HepG2 (cell line): ENCODE results near the gene CFAP70. TPM values are rescaled to one million over a fixed set of nuclear protein-coding genes. Genes with fewer than 3 reads are reported as not detected.

Source experiments
- KAT8 ChIP-seq: IDR thresholded peaks from 2 replicates; pipeline ENCODE4 v1.6.1; 2016; ENCODE audit warnings: missing genetic modification reagents, missing compliant biosample characterization
- MTF2 ChIP-seq: sonication (generic); formaldehyde crosslinking; IDR thresholded peaks from 2 replicates; pipeline ENCODE4 v1.5.0; 2020; ENCODE audit warnings: missing genetic modification reagents, borderline replicate concordance
- NAIF1 ChIP-seq: sonication (generic); formaldehyde crosslinking; IDR thresholded peaks from 2 replicates; pipeline ENCODE4 v1.5.0; 2020; ENCODE audit warnings: mild to moderate bottlenecking, missing genetic modification reagents, borderline replicate concordance
- NFKB2 ChIP-seq: sonication (generic); formaldehyde crosslinking; IDR thresholded peaks from 2 replicates; pipeline ENCODE4 v1.4.0; 2020; ENCODE audit warnings: missing genetic modification reagents, borderline replicate concordance
- NR1H2 ChIP-seq: sonication (generic); formaldehyde crosslinking; IDR thresholded peaks from 2 replicates; pipeline ENCODE4 v1.8.1; 2022; ENCODE audit warnings: low read depth, missing genetic modification reagents, borderline replicate concordance
- PITX1 ChIP-seq: sonication (generic); formaldehyde crosslinking; IDR thresholded peaks from 2 replicates; pipeline ENCODE4 v1.5.1; 2020; ENCODE audit warnings: mild to moderate bottlenecking, missing genetic modification reagents
- RNF2 ChIP-seq: fragments of 450-650 bp; conservative IDR thresholded peaks from 2 replicates; pipeline ENCODE4 v1.6.1; 2016; ENCODE audit warnings: low read depth
- SALL2 ChIP-seq: sonication (generic); formaldehyde crosslinking; IDR thresholded peaks from 2 replicates; pipeline ENCODE4 v1.8.1; 2023; ENCODE audit warnings: mild to moderate bottlenecking, missing genetic modification reagents, inconsistent platforms
- SMAD3 ChIP-seq: sonication (generic); formaldehyde crosslinking; IDR thresholded peaks from 2 replicates; pipeline ENCODE4 v1.4.0; 2020; ENCODE audit warnings: missing genetic modification reagents
- SOX13 ChIP-seq, 3 experiments: fragments of 450-650 bp in 1 of 3; sonication (generic) in 1 of 3; formaldehyde crosslinking in 1 of 3; IDR thresholded peaks in 2 of 3; conservative IDR thresholded peaks in 1 of 3; 2 replicates each; pipeline versions ENCODE4 v1.5.0 to v1.6.1; 2016 to 2020; ENCODE audit warnings: antibody characterized with exemption in 1 of 3, mild to moderate bottlenecking in 1 of 3, missing compliant biosample characterization in 1 of 3, missing genetic modification reagents in 1 of 3, moderate library complexity in 1 of 3
- WIZ ChIP-seq: sonication (generic); formaldehyde crosslinking; IDR thresholded peaks from 2 replicates; pipeline ENCODE4 v1.5.1; 2020; ENCODE audit warnings: mild to moderate bottlenecking, missing genetic modification reagents
- ZNF234 ChIP-seq: sonication (generic); formaldehyde crosslinking; conservative IDR thresholded peaks from 2 replicates; pipeline ENCODE4 v1.5.1; 2020; ENCODE audit warnings: mild to moderate bottlenecking, missing genetic modification reagents
- polyA plus RNA-seq, 8 experiments: library from polyadenylated mRNA; depleted of rRNA in 3 of 8; stranded (reverse) in 7 of 8; unstranded in 1 of 8; fragments of >200 nt; fragmentation: Illumina TruSeq in 4 of 8; extraction: Trizol in 4 of 8; gene quantifications; 2 replicates each; pipeline versions ENCODE4 v1.2.1 to v1.2.3, GENCODE V29; 2011 to 2016; ENCODE audit warnings: low read depth in 4 of 8, missing spikeins in 1 of 8, mixed read lengths in 1 of 8; ENCODE audit not compliant: insufficient read depth in 1 of 8
- total RNA-seq, 5 experiments: library from RNA; depleted of rRNA; stranded (reverse); fragments of >200 nt; fragmentation: Illumina TruSeq; extraction: Trizol; gene quantifications; 2 replicates each; pipeline ENCODE4 v1.2.3, GENCODE V29; 2016; ENCODE audit warnings: low read depth in 1 of 5
- TF ChIP-seq, protein P1 (sequence below): sonication (generic); formaldehyde crosslinking; IDR thresholded peaks from 2 replicates; pipeline ENCODE4 v1.8.0; 2022; ENCODE audit warnings: missing genetic modification reagents, mild to moderate bottlenecking, borderline replicate concordance
- TF ChIP-seq, protein P2 (sequence below): sonication (generic); formaldehyde crosslinking; IDR thresholded peaks from 2 replicates; pipeline ENCODE4 v1.8.0; 2022; ENCODE audit warnings: mild to moderate bottlenecking, missing genetic modification reagents, moderate library complexity
- TF ChIP-seq, protein P3 (sequence below), 2 experiments: sonication (generic) in 1 of 2; formaldehyde crosslinking in 1 of 2; IDR thresholded peaks; 2 replicates each; pipeline versions ENCODE4 v1.6.1 to v1.9.0; 2014 to 2022; ENCODE audit warnings: antibody characterized with exemption in 1 of 2, borderline replicate concordance in 1 of 2, inconsistent platforms in 1 of 2, low read depth in 1 of 2, missing genetic modification reagents in 1 of 2
- TF ChIP-seq, protein P4 (sequence below): IDR thresholded peaks from 2 replicates; pipeline ENCODE4 v1.6.1; 2012; ENCODE audit warnings: low read length, improper control_type of control experiment

The CFAP70 gene
- total and polyA plus RNA-seq, 2 of the 13 experiments (the other 11 are each of a cell fraction or from before 2014, with no cell fraction given) = 0.27 to 0.38 TPM

DNA sequence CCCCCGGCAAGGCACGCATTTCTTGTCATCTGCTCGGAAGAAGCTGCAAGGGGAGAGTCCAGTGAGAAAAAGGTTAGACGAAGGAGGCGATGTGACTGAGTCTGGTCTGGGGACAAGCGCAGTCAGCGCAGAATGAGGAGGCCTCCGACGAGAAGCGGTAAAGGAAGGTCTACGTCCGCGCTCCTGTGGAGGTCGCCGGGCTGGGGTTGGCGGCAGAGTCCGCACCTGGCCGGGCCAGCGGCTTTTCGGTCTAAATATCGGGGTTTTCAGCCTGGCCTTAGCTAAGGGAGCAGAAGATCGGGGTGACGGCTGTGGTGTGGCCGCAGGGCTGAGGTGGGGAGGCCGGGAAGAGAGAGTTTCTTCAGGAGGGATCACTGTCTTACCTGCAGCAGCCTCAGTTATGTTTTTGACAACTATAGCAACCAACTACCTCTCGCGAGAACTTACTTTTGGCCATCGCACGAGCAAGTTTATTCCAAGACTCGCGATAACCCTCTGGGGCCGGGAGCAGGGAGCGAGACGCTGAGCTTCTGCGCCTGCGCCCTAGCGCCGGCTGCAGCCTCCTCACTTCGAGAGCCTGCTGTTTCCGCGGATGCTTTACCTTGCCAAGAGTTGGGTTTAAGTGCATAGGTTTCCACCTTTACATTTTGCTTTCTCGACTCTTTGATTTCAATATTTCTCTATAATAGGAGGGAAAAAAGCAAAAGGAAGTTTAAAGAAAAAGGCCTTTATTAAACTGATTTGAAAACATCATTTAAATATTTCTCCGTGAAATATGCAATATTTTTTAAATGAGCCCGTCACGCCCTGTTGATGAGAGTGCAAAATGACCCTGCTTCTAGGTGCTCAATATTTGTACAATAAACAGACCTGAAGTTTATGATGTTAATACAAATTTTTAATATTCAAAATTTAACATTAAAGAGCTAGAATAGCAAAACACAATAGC, at the start of gene CFAP70 (continued):
- TF ChIP-seq, protein P1, sequence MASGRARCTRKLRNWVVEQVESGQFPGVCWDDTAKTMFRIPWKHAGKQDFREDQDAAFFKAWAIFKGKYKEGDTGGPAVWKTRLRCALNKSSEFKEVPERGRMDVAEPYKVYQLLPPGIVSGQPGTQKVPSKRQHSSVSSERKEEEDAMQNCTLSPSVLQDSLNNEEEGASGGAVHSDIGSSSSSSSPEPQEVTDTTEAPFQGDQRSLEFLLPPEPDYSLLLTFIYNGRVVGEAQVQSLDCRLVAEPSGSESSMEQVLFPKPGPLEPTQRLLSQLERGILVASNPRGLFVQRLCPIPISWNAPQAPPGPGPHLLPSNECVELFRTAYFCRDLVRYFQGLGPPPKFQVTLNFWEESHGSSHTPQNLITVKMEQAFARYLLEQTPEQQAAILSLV (CRISPR knock-in tag) = no peak
- no peak for TF ChIP-seq SALL2 (CRISPR knock-in tag)
- peak; percentile 71 for TF ChIP-seq KAT8
- TF ChIP-seq ZNF234 (CRISPR knock-in tag) = no peak
- no peak for TF ChIP-seq SMAD3 (CRISPR knock-in tag)
- peak; percentile 83 for TF ChIP-seq NAIF1 (CRISPR knock-in tag)
- TF ChIP-seq SOX13 (IDR thresholded peaks at IDR 0.05) = no peak
- no peak for TF ChIP-seq SOX13 (CRISPR knock-in tag; conservative IDR thresholded peaks at IDR 0.05 in 1 of 2, IDR thresholded peaks at IDR 0.05 in 1 of 2)
- no peak for TF ChIP-seq RNF2
- TF ChIP-seq, protein P2, sequence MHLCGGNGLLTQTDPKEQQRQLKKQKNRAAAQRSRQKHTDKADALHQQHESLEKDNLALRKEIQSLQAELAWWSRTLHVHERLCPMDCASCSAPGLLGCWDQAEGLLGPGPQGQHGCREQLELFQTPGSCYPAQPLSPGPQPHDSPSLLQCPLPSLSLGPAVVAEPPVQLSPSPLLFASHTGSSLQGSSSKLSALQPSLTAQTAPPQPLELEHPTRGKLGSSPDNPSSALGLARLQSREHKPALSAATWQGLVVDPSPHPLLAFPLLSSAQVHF (CRISPR knock-in tag) = no peak
- no peak for TF ChIP-seq WIZ (CRISPR knock-in tag)
- TF ChIP-seq, protein P3, sequence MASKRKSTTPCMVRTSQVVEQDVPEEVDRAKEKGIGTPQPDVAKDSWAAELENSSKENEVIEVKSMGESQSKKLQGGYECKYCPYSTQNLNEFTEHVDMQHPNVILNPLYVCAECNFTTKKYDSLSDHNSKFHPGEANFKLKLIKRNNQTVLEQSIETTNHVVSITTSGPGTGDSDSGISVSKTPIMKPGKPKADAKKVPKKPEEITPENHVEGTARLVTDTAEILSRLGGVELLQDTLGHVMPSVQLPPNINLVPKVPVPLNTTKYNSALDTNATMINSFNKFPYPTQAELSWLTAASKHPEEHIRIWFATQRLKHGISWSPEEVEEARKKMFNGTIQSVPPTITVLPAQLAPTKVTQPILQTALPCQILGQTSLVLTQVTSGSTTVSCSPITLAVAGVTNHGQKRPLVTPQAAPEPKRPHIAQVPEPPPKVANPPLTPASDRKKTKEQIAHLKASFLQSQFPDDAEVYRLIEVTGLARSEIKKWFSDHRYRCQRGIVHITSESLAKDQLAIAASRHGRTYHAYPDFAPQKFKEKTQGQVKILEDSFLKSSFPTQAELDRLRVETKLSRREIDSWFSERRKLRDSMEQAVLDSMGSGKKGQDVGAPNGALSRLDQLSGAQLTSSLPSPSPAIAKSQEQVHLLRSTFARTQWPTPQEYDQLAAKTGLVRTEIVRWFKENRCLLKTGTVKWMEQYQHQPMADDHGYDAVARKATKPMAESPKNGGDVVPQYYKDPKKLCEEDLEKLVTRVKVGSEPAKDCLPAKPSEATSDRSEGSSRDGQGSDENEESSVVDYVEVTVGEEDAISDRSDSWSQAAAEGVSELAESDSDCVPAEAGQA (IDR thresholded peaks at IDR 0.05; ENCODE audit: low read depth) = no peak
- TF ChIP-seq, protein P3 (CRISPR knock-in tag; IDR thresholded peaks at IDR 0.05; ENCODE audit: borderline replicate concordance) = no peak
- TF ChIP-seq NFKB2 (CRISPR knock-in tag) = peak; percentile 58; the same call in 1 of the 2 replicates
- no peak for TF ChIP-seq NR1H2
- TF ChIP-seq PITX1 (CRISPR knock-in tag) = peak; percentile 52; the same call in 1 of the 2 replicates
- no peak for TF ChIP-seq MTF2 (CRISPR knock-in tag)
- TF ChIP-seq, protein P4, sequence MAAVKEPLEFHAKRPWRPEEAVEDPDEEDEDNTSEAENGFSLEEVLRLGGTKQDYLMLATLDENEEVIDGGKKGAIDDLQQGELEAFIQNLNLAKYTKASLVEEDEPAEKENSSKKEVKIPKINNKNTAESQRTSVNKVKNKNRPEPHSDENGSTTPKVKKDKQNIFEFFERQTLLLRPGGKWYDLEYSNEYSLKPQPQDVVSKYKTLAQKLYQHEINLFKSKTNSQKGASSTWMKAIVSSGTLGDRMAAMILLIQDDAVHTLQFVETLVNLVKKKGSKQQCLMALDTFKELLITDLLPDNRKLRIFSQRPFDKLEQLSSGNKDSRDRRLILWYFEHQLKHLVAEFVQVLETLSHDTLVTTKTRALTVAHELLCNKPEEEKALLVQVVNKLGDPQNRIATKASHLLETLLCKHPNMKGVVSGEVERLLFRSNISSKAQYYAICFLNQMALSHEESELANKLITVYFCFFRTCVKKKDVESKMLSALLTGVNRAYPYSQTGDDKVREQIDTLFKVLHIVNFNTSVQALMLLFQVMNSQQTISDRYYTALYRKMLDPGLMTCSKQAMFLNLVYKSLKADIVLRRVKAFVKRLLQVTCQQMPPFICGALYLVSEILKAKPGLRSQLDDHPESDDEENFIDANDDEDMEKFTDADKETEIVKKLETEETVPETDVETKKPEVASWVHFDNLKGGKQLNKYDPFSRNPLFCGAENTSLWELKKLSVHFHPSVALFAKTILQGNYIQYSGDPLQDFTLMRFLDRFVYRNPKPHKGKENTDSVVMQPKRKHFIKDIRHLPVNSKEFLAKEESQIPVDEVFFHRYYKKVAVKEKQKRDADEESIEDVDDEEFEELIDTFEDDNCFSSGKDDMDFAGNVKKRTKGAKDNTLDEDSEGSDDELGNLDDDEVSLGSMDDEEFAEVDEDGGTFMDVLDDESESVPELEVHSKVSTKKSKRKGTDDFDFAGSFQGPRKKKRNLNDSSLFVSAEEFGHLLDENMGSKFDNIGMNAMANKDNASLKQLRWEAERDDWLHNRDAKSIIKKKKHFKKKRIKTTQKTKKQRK = no peak
